GM19372 (cell line): ENCODE results near the gene GMDS.

Experiments used
- ATAC-seq: cut with Tn5 transposase; IDR thresholded peaks from one replicate; pipeline ENCODE4 v1.9.1; 2021; ENCODE audit warnings: mild to moderate bottlenecking, low read depth, moderate library complexity; ENCODE audit not compliant: unreplicated experiment

The GMDS gene

GRCh38 chr6:1915226-1915625 lies 330.2 kb downstream of the GMDS start:
- no peak for ATAC-seq

GRCh38 chr6:1913577-1913976 lies 331.8 kb downstream of the GMDS start:
- ATAC-seq, result no peak

GRCh38 chr6:1912731-1913130 lies 332.7 kb downstream of the GMDS start:
- no peak for ATAC-seq

- ATAC-seq, result no peak
Observed at GRCh38 chr6:1911474-1911873, 333.9 kb downstream of the GMDS start.

- no peak for ATAC-seq
Observed at GRCh38 chr6:1910621-1911407, 334.6 kb downstream of the GMDS start.

GRCh38 chr6:1908784-1909183 lies 336.6 kb downstream of the GMDS start:
- ATAC-seq, result no peak

GRCh38 chr6:1906609-1907008 lies 338.8 kb downstream of the GMDS start:
- no peak for ATAC-seq

- ATAC-seq, result no peak
Observed at GRCh38 chr6:1906014-1906413, 339.4 kb downstream of the GMDS start.

- no peak for ATAC-seq
Observed at GRCh38 chr6:1904898-1905297, 340.5 kb downstream of the GMDS start.

GRCh38 chr6:1904466-1904799 lies 341.0 kb downstream of the GMDS start:
- ATAC-seq, result no peak

GRCh38 chr6:1903780-1904465 lies 341.5 kb downstream of the GMDS start:
- no peak for ATAC-seq

- ATAC-seq, result no peak
Observed at GRCh38 chr6:1901556-1901955, 343.8 kb downstream of the GMDS start.

GRCh38 chr6:1896897-1897296 lies 348.5 kb downstream of the GMDS start:
- ATAC-seq, result no peak

GRCh38 chr6:1895721-1896120 lies 349.7 kb downstream of the GMDS start:
- no peak for ATAC-seq

- ATAC-seq, result no peak
Observed at GRCh38 chr6:1894954-1895353, 350.5 kb downstream of the GMDS start.

- ATAC-seq, result no peak
Observed at GRCh38 chr6:1893470-1894130, 351.8 kb downstream of the GMDS start.

- ATAC-seq, result no peak
Observed at GRCh38 chr6:1892716-1893115, 352.7 kb downstream of the GMDS start.

- no peak for ATAC-seq
Observed at GRCh38 chr6:1890987-1891386, 354.4 kb downstream of the GMDS start.

- ATAC-seq, result no peak
Observed at GRCh38 chr6:1890071-1890470, 355.3 kb downstream of the GMDS start.

- no peak for ATAC-seq
Observed at GRCh38 chr6:1885576-1886011, 359.8 kb downstream of the GMDS start.

- no peak for ATAC-seq
Observed at GRCh38 chr6:1884313-1884712, 361.1 kb downstream of the GMDS start.

GRCh38 chr6:1878330-1878729 lies 367.1 kb downstream of the GMDS start:
- ATAC-seq, result no peak
